COLO668 (cell line): ENCODE results near the gene KIFAP3.
A peak's percentile ranks its signal among the peaks of the same experiment; 100 is the strongest.
"Not testable (repeated sequence)": the region's sequence is repeated elsewhere in the genome, so short reads cannot be mapped to it uniquely, and the experiment has no call there.

Experiments
- DNase-seq: peaks from one replicate; lab custom pipeline; 2025; ENCODE audit not compliant: unreplicated experiment; lab: John Stamatoyannopoulos, UW

KIFAP3 gene

GRCh38 chr1:170074250-170075157 lies at the start of gene KIFAP3:
Gene KIFAP3, minus strand, starts transcription at chr1:170074695. Its CDS starts 228 bp downstream, at chr1:170074467.
- peak; percentile 98 for DNase-seq

GRCh38 chr1:170122366-170122765 lies 47.9 kb upstream of the KIFAP3 start:
- DNase-seq = no peak

GRCh38 chr1:170114906-170115305 lies 40.4 kb upstream of the KIFAP3 start:
- no peak for DNase-seq

GRCh38 chr1:170113140-170113539 lies 38.6 kb upstream of the KIFAP3 start:
- DNase-seq = not testable (repeated sequence)

GRCh38 chr1:170097449-170097948 lies 23.0 kb upstream of the KIFAP3 start:
- DNase-seq = no peak

GRCh38 chr1:170096806-170097340 lies 22.4 kb upstream of the KIFAP3 start:
- DNase-seq = no peak

GRCh38 chr1:170095976-170096748 lies 21.7 kb upstream of the KIFAP3 start:
- DNase-seq = no peak

- DNase-seq = not testable (repeated sequence)
Measured at GRCh38 chr1:170094697-170095616, 20.5 kb upstream of the KIFAP3 start.

- no peak for DNase-seq
Measured at GRCh38 chr1:170086399-170087032, 12.0 kb upstream of the KIFAP3 start.

GRCh38 chr1:170085091-170085490 lies 10.6 kb upstream of the KIFAP3 start:
- DNase-seq = no peak

- DNase-seq = no peak
Measured at GRCh38 chr1:170078610-170079189, 4.2 kb upstream of the KIFAP3 start.

GRCh38 chr1:170077926-170078325 lies 3.4 kb upstream of the KIFAP3 start:
- DNase-seq = no peak

- not testable (repeated sequence) for DNase-seq
Measured at GRCh38 chr1:170076952-170077351, 2.5 kb upstream of the KIFAP3 start.

- DNase-seq = no peak
Measured at GRCh38 chr1:170076199-170076598, 1.7 kb upstream of the KIFAP3 start.

- DNase-seq = no peak
Measured at GRCh38 chr1:170075186-170075585, 691 bp upstream of the KIFAP3 start.

- no peak for DNase-seq
Measured at GRCh38 chr1:170073893-170074249, 624 bp downstream of the KIFAP3 start.

- DNase-seq = no peak
Measured at GRCh38 chr1:170071378-170071777, 3.1 kb downstream of the KIFAP3 start.

- no peak for DNase-seq
Measured at GRCh38 chr1:170068923-170069322, 5.6 kb downstream of the KIFAP3 start.

GRCh38 chr1:170067253-170067819 lies 7.2 kb downstream of the KIFAP3 start:
- no peak for DNase-seq
